ENCODE data around the gene YBEY. TPM values are rescaled to one million over a fixed set of nuclear protein-coding genes. Genes with fewer than 3 reads are reported as not detected.

The YBEY gene
- total and polyA plus RNA-seq, 2 of the 13 experiments (the other 11 are each of a cell fraction or from before 2014, with no cell fraction given): 6.5 to 8.9 TPM

DNA sequence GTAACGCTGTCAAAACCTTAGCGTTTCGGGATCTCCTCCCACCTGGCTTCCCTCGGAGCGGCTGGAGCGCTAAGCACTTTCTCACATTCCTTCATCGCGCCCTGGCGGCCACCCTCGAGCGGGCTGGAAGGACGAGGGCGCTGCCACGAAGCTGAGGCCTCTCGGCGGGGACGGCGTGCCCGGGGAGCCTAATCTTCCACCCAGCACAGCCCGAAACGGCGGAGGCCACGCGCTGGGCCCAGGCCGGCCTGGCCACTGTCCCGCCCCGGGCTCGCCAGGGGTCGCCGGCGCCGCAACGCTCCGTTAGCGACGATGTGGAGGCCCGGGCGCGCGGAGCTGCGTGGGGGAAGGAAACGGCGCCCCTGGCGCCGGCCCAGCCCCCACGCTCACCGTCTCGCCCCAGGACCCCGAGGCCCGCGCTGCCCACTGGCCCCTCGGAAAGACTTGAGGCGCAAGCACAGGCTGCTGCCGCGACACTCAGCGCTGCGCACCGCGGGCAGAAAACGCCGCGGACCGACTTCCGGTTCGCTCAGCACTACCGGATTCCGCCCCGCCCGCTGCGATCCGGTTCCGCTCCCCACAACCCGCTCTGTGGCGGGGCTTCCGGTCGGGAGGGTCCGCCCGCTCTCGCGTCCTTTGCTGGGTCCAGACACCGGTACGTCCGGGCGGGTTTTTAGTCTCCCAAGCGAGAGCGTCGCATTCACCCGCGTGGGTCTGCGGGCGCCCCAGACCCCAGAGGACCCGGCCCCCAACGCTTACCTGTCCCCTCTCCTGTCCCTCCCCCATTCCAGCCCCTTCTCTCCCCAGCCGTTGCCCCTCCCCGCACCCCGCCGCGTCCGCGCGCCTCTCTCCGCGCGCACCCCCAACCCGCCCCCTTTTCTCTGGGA lies at the start of gene YBEY (continued):
- TF ChIP-seq, protein P1, sequence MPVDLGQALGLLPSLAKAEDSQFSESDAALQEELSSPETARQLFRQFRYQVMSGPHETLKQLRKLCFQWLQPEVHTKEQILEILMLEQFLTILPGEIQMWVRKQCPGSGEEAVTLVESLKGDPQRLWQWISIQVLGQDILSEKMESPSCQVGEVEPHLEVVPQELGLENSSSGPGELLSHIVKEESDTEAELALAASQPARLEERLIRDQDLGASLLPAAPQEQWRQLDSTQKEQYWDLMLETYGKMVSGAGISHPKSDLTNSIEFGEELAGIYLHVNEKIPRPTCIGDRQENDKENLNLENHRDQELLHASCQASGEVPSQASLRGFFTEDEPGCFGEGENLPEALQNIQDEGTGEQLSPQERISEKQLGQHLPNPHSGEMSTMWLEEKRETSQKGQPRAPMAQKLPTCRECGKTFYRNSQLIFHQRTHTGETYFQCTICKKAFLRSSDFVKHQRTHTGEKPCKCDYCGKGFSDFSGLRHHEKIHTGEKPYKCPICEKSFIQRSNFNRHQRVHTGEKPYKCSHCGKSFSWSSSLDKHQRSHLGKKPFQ (CRISPR knock-in tag; IDR thresholded peaks at IDR 0.05; ENCODE audit: insufficient replicate concordance): peak; percentile 54
- TF ChIP-seq ZBTB7B (CRISPR knock-in tag; IDR thresholded peaks at IDR 0.05): peak; percentile 88
- TF ChIP-seq GABPA (IDR thresholded peaks at IDR 0.05; ENCODE audit: low read depth, low read length): peak; percentile 99
- TF ChIP-seq GABPA (CRISPR knock-in tag; IDR thresholded peaks at IDR 0.05; ENCODE audit: low read depth): peak; percentile 94
- TF ChIP-seq, protein P2, sequence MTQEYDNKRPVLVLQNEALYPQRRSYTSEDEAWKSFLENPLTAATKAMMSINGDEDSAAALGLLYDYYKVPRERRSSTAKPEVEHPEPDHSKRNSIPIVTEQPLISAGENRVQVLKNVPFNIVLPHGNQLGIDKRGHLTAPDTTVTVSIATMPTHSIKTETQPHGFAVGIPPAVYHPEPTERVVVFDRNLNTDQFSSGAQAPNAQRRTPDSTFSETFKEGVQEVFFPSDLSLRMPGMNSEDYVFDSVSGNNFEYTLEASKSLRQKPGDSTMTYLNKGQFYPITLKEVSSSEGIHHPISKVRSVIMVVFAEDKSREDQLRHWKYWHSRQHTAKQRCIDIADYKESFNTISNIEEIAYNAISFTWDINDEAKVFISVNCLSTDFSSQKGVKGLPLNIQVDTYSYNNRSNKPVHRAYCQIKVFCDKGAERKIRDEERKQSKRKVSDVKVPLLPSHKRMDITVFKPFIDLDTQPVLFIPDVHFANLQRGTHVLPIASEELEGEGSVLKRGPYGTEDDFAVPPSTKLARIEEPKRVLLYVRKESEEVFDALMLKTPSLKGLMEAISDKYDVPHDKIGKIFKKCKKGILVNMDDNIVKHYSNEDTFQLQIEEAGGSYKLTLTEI (CRISPR knock-in tag; conservative IDR thresholded peaks at IDR 0.05): no peak
- TF ChIP-seq SP1 (IDR thresholded peaks at IDR 0.05): no peak
- TF ChIP-seq SP1 (CRISPR knock-in tag; IDR thresholded peaks at IDR 0.05): peak; percentile 74
- TF ChIP-seq RORA (CRISPR knock-in tag; IDR thresholded peaks at IDR 0.05): no peak
- no peak for TF ChIP-seq ZNF775 (CRISPR knock-in tag; IDR thresholded peaks at IDR 0.05; ENCODE audit: borderline replicate concordance)
- TF ChIP-seq, protein P3, sequence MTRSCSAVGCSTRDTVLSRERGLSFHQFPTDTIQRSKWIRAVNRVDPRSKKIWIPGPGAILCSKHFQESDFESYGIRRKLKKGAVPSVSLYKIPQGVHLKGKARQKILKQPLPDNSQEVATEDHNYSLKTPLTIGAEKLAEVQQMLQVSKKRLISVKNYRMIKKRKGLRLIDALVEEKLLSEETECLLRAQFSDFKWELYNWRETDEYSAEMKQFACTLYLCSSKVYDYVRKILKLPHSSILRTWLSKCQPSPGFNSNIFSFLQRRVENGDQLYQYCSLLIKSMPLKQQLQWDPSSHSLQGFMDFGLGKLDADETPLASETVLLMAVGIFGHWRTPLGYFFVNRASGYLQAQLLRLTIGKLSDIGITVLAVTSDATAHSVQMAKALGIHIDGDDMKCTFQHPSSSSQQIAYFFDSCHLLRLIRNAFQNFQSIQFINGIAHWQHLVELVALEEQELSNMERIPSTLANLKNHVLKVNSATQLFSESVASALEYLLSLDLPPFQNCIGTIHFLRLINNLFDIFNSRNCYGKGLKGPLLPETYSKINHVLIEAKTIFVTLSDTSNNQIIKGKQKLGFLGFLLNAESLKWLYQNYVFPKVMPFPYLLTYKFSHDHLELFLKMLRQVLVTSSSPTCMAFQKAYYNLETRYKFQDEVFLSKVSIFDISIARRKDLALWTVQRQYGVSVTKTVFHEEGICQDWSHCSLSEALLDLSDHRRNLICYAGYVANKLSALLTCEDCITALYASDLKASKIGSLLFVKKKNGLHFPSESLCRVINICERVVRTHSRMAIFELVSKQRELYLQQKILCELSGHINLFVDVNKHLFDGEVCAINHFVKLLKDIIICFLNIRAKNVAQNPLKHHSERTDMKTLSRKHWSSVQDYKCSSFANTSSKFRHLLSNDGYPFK (CRISPR knock-in tag; IDR thresholded peaks at IDR 0.05; ENCODE audit: borderline replicate concordance): peak; percentile 63; the same call in 1 of the 2 replicates
- no peak for TF ChIP-seq ZNF567 (CRISPR knock-in tag; IDR thresholded peaks at IDR 0.05; ENCODE audit: borderline replicate concordance)
- no peak for TF ChIP-seq AKAP8 (CRISPR knock-in tag; IDR thresholded peaks at IDR 0.05)
- no peak for TF ChIP-seq FLYWCH1 (CRISPR knock-in tag; IDR thresholded peaks at IDR 0.05)
- TF ChIP-seq, protein P4, sequence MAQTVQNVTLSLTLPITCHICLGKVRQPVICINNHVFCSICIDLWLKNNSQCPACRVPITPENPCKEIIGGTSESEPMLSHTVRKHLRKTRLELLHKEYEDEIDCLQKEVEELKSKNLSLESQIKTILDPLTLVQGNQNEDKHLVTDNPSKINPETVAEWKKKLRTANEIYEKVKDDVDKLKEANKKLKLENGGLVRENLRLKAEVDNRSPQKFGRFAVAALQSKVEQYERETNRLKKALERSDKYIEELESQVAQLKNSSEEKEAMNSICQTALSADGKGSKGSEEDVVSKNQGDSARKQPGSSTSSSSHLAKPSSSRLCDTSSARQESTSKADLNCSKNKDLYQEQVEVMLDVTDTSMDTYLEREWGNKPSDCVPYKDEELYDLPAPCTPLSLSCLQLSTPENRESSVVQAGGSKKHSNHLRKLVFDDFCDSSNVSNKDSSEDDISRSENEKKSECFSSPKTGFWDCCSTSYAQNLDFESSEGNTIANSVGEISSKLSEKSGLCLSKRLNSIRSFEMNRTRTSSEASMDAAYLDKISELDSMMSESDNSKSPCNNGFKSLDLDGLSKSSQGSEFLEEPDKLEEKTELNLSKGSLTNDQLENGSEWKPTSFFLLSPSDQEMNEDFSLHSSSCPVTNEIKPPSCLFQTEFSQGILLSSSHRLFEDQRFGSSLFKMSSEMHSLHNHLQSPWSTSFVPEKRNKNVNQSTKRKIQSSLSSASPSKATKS (CRISPR knock-in tag; IDR thresholded peaks at IDR 0.05): no peak
- TF ChIP-seq, protein P5, sequence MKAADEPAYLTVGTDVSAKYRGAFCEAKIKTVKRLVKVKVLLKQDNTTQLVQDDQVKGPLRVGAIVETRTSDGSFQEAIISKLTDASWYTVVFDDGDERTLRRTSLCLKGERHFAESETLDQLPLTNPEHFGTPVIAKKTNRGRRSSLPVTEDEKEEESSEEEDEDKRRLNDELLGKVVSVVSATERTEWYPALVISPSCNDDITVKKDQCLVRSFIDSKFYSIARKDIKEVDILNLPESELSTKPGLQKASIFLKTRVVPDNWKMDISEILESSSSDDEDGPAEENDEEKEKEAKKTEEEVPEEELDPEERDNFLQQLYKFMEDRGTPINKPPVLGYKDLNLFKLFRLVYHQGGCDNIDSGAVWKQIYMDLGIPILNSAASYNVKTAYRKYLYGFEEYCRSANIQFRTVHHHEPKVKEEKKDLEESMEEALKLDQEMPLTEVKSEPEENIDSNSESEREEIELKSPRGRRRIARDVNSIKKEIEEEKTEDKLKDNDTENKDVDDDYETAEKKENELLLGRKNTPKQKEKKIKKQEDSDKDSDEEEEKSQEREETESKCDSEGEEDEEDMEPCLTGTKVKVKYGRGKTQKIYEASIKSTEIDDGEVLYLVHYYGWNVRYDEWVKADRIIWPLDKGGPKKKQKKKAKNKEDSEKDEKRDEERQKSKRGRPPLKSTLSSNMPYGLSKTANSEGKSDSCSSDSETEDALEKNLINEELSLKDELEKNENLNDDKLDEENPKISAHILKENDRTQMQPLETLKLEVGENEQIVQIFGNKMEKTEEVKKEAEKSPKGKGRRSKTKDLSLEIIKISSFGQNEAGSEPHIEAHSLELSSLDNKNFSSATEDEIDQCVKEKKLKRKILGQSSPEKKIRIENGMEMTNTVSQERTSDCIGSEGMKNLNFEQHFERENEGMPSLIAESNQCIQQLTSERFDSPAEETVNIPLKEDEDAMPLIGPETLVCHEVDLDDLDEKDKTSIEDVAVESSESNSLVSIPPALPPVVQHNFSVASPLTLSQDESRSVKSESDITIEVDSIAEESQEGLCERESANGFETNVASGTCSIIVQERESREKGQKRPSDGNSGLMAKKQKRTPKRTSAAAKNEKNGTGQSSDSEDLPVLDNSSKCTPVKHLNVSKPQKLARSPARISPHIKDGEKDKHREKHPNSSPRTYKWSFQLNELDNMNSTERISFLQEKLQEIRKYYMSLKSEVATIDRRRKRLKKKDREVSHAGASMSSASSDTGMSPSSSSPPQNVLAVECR (CRISPR knock-in tag; IDR thresholded peaks at IDR 0.05; ENCODE audit: borderline replicate concordance): peak; percentile 98; the same call in 1 of the 2 replicates
